Measurements from ENCODE around the gene TRIO.

The TRIO gene

DNA sequence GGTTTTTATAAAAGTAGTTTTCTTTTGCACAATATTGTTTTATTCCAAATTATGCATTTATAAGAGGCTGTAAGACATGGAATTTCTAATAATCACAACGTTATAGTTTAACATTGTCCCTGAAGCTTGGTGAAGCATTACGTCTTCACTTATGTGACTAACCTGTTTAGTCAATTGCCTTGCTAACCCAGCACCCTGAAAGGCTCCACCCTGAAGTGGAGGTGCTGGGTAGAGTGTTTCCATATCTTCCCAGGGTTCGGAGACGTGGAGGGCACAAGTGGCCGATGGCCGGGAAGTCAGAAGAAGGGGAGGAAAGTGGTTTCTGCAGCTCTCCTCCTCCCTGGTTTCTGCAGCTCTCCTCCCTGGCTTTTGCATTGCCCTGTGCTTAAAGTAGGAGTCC is 83.4 kb downstream of the TRIO start:
- no peak for DNase-seq (ENCODE audit: low read depth)

DNA sequence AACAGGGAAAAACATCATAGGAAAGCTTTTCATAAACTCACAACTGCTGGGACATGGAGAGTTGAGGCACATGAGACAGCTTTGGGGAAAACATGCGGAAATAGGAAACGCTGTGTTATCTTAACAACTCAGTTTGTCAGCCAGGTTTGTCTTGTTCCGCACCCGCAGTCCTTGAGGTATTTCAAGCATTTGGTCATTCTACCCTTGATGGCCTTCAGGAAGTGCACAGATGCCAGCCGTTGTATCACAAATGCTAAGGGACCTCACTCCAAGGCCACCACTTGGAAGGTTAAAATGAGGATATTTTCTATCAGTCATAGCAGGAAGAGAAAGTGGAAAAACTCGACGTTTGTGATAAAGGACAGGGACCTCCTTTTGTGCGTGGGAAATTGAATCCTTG is 83.8 kb downstream of the TRIO start:
- no peak for DNase-seq (ENCODE audit: low read depth)

DNA sequence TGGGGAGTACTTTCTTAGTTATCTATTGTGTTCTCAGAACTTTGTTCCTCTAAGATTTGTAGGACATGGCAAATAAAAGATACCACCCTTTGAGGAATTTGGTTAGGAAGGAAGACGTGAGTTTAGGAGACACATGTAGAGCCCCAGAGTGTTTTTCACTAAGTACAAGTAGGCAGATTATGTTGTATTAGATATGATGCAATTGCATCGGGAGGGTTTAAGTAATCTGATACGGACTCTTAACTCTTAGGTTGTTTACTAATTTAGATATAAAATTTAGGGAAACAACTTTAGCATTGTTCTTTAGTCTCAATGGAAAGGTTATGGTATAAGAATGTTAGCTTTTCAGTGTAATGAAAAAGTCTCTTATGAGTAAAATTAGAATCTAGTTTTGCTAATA is 84.4 kb downstream of the TRIO start:
- DNase-seq (ENCODE audit: low read depth) = no peak

DNA sequence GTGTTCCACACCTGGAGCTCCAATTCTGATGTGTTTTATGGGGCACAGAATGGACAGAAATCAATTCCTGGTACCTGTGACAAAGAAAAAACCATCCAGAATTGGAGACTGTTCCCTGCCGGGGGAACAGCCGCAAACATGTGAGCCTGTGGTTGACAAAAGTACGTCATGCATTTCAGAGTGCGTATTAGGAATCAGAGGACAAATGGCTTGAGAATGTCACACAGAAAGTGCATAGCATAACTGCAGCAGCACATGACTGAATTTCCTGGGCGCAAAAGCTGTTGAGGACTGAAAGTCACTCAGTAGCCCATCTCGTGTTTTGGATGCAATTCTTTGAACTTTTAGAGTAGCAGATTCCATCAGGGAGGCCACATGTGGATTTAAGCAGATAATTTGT is 85.1 kb downstream of the TRIO start:
- no peak for DNase-seq (ENCODE audit: low read depth)

DNA sequence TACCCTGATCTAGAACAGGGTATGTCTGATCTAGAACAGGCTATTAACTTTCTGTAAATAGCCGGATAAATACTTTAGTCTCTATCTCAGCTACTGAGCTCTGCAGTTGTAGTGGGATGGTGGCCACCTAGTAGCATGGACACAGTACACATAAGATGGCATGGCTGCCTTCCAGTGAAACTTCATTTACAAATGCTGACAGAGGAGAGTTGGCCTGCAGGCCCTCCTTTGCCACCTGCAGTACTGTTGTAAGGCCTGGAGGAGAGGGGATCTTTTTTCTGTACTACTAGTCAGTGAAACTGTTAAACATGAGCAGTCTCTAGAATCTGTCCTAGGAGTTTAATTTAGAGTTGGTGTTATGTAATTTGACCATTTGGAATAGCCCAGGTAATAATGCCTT is 86.0 kb downstream of the TRIO start:
- no peak for DNase-seq (ENCODE audit: low read depth)

DNA sequence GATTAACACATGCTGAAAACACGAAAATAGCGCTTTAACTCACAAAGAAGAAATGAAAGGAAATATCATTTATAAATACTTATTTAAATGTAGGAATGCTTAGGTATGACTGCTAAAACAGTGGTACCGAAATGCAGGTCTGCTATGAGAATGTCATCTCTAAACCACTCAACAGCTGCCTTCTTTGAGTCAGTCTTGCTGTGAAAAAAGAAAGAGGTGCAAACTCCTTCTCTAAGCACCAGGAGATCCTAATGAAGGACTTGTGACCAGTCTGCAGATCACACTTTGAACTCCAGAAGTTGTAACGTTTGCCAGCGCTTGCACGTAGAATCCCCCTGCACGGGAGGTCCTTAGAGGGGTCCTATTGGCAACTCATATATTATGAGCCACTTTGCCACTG is 86.6 kb downstream of the TRIO start:
- no peak for DNase-seq (ENCODE audit: low read depth)

DNA sequence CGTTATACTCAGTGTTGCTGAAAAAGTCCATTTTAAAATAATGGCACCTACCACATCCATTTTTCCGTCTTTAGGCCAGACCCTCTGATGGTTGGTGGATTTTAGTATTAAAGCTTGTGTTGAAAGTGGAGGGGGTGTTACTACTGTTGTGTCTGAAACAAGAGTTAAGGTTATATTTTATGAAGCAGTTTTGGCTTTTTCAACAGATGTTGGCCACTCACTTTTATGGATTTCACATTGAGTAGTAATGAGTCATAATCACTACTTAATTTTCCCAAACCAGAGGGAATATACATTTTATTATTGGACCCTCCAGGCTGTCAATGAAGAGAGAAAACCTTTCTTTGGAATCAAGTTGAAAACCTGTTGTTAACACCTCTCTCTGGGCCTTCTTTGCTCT is 88.0 kb downstream of the TRIO start:
- DNase-seq (ENCODE audit: low read depth) = no peak

DNA sequence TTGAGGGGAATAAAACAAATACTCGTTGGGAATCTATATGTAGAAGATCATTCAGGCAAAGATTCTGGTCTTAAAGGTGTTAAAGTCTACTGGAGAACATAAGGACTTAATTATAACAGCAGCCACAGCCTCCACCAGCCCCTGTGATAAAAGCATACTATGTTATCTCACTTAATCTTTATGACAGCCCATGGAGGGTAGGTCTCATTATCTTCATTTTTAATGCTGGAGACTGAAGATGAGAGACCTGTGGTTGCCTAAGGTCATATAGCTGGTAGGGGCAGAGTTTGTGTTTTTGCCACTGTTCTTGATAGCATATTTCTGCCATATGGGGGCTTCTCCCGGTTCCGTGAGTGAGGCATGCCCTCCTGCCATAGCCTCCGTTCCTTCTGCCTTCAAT is 88.7 kb downstream of the TRIO start:
- no peak for DNase-seq (ENCODE audit: low read depth)

DNA sequence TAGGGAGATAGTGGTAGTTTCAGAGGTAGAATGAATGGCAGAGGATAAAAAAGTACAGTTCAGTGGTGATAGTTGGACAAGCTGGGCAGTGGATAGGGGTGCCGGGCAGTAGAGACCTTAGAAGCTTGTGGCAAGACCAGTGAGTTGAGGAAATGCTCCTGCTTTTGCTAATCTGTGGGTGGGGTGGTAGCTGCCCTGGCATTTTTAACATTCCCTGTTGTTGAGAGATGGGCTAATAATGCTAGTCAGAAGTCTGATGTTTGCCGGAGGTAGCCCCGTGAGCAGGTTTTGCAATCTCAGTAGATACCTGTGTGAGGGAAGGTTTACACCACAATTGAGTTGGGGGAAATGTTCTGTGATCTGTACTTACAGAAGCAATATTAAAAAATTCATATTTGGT is 91.1 kb downstream of the TRIO start:
- DNase-seq (ENCODE audit: low read depth) = no peak

DNA sequence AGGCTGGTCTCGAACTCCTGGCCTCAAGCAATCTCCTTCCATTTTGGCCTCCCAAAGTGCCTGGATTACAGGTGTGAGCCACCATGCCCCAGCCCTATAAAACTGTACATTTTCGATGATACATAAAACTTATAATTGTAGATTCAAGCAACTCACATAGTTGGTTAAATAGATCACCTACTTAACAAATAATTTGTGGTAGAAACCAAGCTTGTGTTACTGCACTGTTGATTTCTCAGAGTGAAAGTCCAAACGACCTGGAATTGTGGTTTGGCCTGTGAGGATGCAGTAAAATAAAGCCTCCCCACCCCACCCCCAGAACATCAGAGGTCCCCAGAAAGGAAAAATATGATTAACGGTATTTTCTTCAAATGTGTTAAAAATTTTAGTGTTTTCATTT is 92.7 kb downstream of the TRIO start:
- no peak for DNase-seq (ENCODE audit: low read depth)

DNA sequence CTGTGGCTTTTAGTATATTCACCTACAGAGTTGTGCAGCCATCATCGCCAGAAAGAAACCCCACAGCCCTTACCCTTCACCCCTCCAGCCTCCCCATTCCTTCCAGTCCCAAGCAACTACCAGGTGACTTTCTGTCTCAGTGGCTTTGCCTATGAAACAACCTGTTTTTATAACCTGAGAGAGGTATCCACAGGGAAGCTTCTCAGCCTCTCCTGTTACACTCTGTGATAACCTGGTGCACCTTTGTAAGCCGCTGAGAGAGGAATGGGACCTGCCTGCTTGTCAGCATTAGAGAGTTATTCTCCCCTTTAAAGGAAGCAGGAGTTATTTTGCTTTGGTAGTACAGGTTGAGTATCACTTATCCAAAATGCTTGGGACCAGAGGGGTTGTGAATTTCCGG is 93.6 kb downstream of the TRIO start:
- no peak for DNase-seq (ENCODE audit: low read depth)

DNA sequence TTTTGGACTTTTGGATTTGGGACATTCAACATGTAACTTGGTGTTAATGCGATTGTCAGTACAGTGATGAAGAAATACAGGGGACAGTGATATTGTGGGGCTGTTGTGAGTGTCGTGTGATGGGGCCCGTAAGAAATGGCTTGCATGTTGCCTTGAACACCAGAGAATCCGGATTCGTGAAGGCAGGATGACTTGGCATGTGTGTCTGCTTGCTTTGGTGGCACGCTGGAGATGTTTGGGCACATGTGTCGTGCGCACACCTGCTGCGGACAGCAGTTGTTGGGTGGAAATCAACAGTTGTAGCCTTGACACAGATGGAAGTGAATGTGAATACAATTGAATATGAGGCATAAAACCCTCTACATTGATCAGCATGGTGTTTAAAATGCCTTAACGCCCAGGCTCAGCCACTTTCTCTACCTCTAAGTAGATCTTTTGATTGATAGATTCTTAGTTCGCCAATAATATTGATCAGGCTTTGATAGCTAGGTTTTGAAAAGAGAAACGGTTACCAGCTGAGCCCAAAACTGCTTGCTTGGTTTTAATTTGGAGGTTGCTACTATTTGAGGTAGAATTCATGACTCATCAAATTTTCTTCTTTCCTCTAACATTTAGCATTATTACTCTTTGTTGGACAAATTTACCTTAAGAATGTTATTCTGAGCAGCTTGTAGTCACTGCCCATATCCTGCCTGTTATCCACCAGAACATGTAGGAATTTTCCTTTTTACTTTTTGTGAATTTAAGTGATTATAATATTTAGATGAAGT is 94.4 kb downstream of the TRIO start:
- no peak for DNase-seq (ENCODE audit: low read depth)

DNA sequence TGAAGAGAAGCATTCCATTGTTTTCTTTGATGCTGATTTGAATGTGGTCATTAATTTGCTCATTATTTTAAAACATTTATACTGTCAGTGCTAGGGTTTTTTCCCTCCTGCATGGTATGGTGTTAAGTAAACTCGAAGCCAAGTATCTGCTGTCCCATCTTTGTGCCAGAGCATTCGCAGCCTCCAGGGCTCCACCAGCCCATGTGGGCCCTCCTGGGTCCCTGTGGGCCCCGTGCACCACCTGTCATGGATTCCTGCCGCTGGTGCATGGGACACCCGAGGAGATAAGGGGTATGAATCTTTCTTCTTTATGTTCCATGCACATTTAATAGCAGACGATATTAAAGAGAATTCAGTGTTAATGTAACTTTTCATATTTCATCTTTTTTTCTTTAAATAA is 95.1 kb downstream of the TRIO start:
- no peak for DNase-seq (ENCODE audit: low read depth)

DNA sequence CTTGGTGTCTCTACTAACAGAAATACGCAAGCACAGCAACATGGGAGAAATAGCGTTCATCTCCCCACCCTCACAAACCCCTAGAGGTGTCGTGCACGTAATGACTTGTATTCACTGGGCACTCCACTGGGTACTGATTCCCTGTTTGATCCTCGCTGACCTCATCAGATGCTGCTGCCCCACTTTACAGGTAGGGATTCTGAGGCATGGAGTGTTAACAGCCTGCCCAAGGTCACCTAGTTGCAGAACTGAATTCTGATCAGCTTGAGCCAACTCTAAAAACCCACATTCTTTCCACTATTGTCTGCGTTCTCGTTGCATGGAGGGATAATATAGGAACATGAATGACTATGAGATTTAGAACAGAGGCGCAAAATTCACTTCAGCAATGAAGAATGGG is 96.3 kb downstream of the TRIO start:
- DNase-seq (ENCODE audit: low read depth) = no peak

DNA sequence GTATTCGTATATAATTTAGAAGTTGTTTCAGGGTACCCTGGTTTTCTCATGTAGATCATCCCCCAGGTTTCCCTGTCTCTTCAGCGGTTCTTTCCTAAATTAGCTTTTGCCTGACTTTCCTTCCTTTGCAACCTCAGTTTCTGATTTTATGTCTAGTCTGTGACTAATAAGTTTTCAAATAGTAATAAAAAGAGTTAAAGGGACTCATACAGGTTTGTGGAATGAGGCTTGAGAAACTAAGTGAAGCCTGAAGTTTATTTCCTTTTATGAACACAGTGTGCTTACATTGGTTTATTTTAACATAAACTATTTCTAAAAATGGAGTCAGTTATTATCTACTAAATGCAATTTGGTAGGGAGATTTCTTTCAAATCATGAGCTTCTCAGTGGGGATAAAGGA is 96.8 kb downstream of the TRIO start:
- no peak for DNase-seq (ENCODE audit: low read depth)

DNA sequence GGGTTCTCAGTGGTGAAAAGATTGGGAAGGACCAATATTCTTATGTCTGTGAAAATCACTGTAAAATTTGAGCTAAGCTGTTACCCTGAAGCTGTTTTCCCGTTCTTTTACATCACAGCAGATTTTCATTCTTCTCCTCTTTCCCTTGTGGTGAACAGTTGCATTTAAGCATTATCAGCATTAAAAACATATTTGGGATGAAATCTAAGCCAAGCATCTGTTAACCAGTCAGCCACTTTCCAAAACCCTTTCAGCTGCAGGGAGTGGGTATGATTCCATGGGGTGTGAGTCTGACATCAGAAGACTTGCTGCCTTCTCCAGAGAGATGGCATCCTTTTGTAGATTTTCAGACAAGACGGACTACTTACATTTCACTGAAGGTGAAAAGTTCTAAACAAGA is 97.2 kb downstream of the TRIO start:
- peak; percentile 47 for DNase-seq (ENCODE audit: low read depth)

DNA sequence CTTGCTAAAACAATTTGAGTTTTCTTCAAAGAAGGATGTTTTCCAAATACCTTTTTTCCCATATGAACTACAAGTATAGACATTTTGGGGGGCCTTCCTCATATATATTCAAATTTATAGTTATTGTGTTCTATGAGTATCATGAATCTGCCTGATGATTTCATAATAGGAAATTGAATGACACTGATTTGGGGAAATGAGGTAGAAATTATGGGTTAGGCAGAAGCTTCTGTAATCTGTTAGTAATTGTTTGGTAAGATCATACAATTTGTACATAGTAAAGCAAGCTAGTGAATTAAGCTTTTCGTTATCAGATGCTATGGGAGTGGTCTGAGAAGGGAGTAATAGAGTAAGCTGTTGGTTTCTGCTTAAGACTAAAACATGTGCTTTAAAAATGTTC is 98.0 kb downstream of the TRIO start:
- DNase-seq (ENCODE audit: low read depth) = no peak

DNA sequence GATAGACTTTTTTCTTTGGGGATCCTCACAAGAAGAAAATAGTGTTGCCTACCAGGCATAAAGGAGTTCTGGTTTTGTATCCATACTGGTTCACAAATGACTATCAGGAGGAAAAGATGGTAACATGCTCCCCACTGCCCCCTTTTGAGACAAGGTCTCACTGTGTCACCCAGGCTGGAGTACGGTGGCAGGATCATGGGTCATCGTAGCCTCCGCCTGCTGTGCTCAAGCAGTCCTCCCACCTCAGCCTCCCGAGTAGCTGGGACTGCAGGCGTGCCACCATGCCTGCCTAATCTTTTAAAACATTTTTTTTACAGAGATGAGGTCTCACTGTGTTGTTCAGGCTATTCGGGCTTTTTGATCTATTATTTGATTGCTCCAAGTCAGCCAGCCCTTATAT is 99.3 kb downstream of the TRIO start:
- no peak for DNase-seq (ENCODE audit: low read depth)

DNA sequence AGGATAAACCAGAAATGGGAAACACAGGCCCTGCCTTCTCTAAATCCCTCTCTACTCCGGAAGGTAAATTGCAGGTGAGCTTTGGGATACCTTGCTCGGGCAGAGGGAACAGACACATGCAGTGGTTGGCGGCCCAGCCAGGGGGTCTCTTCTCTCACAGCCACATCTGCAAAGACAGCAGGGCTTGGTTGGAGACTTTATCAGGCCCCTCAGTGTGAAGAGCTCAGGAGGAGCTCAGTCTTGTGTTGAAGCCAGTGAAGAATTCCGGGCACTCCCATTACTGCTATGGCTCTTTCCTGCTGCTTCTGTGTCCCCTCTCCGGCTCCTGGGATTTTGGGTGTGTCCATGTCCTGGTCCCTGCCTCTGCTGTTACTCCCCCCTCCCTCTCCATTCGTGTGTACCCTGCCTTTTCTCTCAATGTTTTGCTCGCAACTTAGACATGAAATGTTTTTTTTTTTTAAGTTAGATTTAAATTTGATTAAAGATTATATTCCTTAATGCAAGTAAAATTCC is 99.8 kb downstream of the TRIO start:
- no peak for DNase-seq (ENCODE audit: low read depth)

DNA sequence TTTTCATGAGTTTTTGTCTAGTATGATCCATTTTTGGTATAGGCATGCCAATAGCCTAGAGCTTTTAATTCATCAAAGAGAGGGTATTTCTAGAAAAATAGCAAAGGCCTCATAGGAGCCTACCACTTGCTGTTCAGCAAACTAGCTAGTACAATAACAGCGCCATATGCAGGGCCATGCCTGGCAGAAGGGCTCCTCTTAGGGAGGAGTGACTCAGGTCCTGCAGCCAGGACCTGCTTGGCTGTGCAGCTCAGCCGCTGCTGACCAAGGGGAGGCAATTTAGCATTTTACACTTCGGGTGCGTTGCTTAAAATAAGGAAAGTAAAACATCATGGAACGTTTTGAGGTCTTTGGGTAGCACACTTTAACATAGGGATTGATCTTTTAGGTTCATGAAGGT is 100.6 kb downstream of the TRIO start:
- no peak for DNase-seq (ENCODE audit: low read depth)

DNA sequence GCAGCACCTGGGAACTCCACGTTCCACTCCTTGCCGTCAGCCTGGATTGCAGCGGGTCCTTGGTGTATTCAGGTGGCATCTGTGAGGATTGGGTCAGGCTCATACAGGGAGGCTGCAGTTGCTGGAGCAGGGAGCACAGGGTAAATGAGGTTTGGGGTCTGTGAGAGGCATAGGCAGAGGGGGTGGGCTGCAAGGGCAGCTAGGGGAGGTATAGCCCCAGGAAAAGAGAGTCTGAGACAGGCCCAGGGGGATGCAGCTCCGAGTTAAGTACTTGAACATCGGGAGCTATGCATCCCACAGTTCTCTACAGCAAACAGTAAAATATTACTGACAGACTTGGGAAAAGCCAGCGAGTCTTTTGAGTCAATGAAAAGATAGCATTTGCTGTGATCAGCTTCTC is 101.6 kb downstream of the TRIO start:
- DNase-seq (ENCODE audit: low read depth) = no peak

DNA sequence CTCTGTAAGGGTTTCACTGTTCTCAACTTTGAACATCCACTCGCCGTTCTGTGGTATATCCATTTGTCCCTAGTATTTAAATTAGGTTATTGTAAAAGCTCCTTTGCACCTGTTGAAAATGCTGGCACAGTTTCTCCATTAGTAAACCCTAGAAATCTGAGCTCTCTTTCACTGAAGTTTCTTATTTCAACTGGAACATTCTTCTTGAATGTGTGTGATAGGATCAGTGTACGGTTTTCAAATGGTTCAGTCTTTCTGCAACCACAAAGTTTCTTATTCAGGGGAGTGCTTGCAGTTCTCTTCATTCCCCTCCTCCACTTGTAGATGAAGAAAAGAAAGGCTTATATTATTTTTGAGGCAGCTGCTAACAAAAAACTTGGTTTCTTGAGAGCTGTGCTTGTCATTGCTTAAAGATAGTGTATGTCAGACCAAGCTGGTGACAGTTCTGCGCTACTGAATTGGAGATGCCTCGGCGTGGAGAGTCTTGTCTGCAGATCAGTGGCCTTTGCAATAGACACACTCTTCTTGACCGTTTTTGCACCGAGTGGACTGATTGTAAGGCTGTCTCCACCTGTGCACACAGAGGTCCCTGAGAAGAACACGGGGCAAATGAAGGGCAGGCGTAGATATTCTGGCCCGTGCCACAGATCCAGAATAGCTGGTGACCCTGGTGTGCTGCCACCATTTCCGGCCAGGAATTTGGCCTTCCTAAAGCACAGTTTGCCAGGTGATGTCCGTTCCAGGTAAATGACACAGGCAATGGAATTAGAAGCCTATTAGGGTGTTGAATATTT is 102.2 kb downstream of the TRIO start:
- DNase-seq (ENCODE audit: low read depth) = no peak

DNA sequence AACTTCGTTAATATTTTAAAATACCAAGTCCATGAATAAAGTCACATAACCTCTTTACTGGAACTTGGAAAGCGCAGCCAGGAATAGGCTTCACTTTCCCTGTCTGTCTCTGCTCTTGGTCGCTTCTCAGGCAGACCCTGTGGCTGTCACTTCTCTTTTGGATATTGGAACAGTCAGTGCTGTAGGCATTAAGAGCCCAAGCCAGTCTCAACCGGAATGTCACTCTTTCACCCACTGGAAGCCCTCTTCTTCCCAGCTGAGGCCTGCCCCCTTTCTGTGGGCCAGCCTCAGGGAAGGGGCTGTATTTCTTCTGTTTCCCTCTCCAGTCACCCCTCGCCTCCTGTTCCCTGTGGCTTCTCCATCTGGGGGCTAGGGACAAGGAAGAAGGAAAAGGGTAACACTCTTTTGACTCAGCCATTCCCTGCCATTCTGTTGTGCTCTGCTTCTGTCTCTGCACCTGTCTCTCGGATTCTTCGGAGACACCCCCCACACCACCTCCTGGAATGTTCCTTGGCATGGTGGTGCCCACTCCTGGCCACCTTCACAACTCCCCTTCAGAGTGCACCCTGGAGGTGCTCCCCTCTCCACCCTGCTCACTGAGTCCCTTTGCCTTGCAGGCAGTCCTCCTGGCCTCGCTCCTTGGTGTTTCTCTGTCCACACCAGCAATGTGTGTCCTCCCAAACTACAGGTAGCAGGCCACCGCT is 103.4 kb downstream of the TRIO start:
- DNase-seq (ENCODE audit: low read depth) = no peak
